HuH-7 (cell line): ENCODE measurements around the gene TRPM2.
"Not testable (repeated sequence)": the region's sequence is repeated elsewhere in the genome, so short reads cannot be mapped to it uniquely, and the experiment has no call there.

Source experiments
- DNase-seq: peaks from one replicate; pipeline ENCODE4 v3.0.0; 2011; ENCODE audit warnings: low spot score

The TRPM2 gene

GRCh38 chr21:44375281-44375651, 21.8 kb downstream of the TRPM2 start:
- no peak for DNase-seq

GRCh38 chr21:44375761-44376241, 22.4 kb downstream of the TRPM2 start:
- no peak for DNase-seq

GRCh38 chr21:44376606-44377005, 23.2 kb downstream of the TRPM2 start:
- no peak for DNase-seq

GRCh38 chr21:44377201-44377921, 23.9 kb downstream of the TRPM2 start:
- DNase-seq = no peak

GRCh38 chr21:44377922-44378645, 24.7 kb downstream of the TRPM2 start:
- no peak for DNase-seq

- DNase-seq = no peak
These were observed 25.5 kb downstream of the TRPM2 start for GRCh38 chr21:44378646-44379514.

GRCh38 chr21:44379515-44379848, 26.1 kb downstream of the TRPM2 start:
- no peak for DNase-seq

- DNase-seq = no peak
These were observed 26.8 kb downstream of the TRPM2 start for GRCh38 chr21:44379991-44380865.

GRCh38 chr21:44380876-44381275, 27.5 kb downstream of the TRPM2 start:
- DNase-seq = no peak

- DNase-seq = no peak
These were observed 28.5 kb downstream of the TRPM2 start for GRCh38 chr21:44381874-44382273.

- no peak for DNase-seq
These were observed 29.1 kb downstream of the TRPM2 start for GRCh38 chr21:44382536-44382935.

GRCh38 chr21:44383216-44383615, 29.8 kb downstream of the TRPM2 start:
- no peak for DNase-seq

- no peak for DNase-seq
These were observed 31.5 kb downstream of the TRPM2 start for GRCh38 chr21:44384968-44385367.

GRCh38 chr21:44389335-44389734, 35.9 kb downstream of the TRPM2 start:
- no peak for DNase-seq

GRCh38 chr21:44390886-44391285, 37.5 kb downstream of the TRPM2 start:
- no peak for DNase-seq

- DNase-seq = no peak
These were observed 38.1 kb downstream of the TRPM2 start for GRCh38 chr21:44391345-44392091.

- no peak for DNase-seq
These were observed 38.8 kb downstream of the TRPM2 start for GRCh38 chr21:44392185-44392584.

GRCh38 chr21:44392916-44393315, 39.5 kb downstream of the TRPM2 start:
- no peak for DNase-seq

- no peak for DNase-seq
These were observed 41.3 kb downstream of the TRPM2 start for GRCh38 chr21:44394733-44395132.

GRCh38 chr21:44395260-44395659, 41.8 kb downstream of the TRPM2 start:
- no peak for DNase-seq

GRCh38 chr21:44396803-44397202, 43.4 kb downstream of the TRPM2 start:
- not testable (repeated sequence) for DNase-seq
